HepG2 (cell line): ENCODE results near the gene NDUFB10. TPM values are rescaled to one million over a fixed set of nuclear protein-coding genes. Genes with fewer than 3 reads are reported as not detected.

Experiments used
- FOSL2 ChIP-seq: sonication (generic); formaldehyde crosslinking; IDR thresholded peaks from 2 replicates; pipeline ENCODE4 v1.4.0; 2020; ENCODE audit warnings: missing genetic modification reagents
- JUN ChIP-seq: sonication (generic); formaldehyde crosslinking; IDR thresholded peaks from 2 replicates; pipeline ENCODE4 v1.4.0; 2020; ENCODE audit warnings: mild to moderate bottlenecking, missing genetic modification reagents
- MTF1 ChIP-seq: sonication (generic); formaldehyde crosslinking; IDR thresholded peaks from 2 replicates; pipeline ENCODE4 v1.5.0; 2020; ENCODE audit warnings: missing genetic modification reagents
- PCBP2 ChIP-seq: fragments of 200-400 bp; formaldehyde crosslinking; optimal IDR thresholded peaks from 2 replicates; pipeline ENCODE3; 2018; ENCODE audit warnings: low read length, low read depth; ENCODE audit not compliant: poor library complexity, severe bottlenecking
- PPARG ChIP-seq: conservative IDR thresholded peaks from 2 replicates; pipeline ENCODE4 v1.6.1; 2016; ENCODE audit warnings: missing biosample characterization, missing genetic modification reagents
- REXO4 ChIP-seq: sonication (generic); formaldehyde crosslinking; IDR thresholded peaks from 2 replicates; pipeline ENCODE4 v1.8.0; 2022; ENCODE audit warnings: missing genetic modification reagents, mild to moderate bottlenecking, borderline replicate concordance
- RORA ChIP-seq: sonication (generic); formaldehyde crosslinking; IDR thresholded peaks from 2 replicates; pipeline ENCODE4 v1.5.0; 2020; ENCODE audit warnings: mild to moderate bottlenecking, missing genetic modification reagents, moderate library complexity
- SETDB1 ChIP-seq: sonication (generic); formaldehyde crosslinking; IDR thresholded peaks from 2 replicates; pipeline ENCODE4 v1.5.1; 2020; ENCODE audit warnings: missing genetic modification reagents, mild to moderate bottlenecking, borderline replicate concordance
- TOE1 ChIP-seq: sonication (generic); formaldehyde crosslinking; IDR thresholded peaks from 2 replicates; pipeline ENCODE4 v1.4.0; 2020; ENCODE audit warnings: mild to moderate bottlenecking, missing genetic modification reagents
- XBP1 ChIP-seq: sonication (generic); formaldehyde crosslinking; IDR thresholded peaks from 2 replicates; pipeline ENCODE4 v1.5.0; 2020; ENCODE audit warnings: missing genetic modification reagents
- ZNF367 ChIP-seq: sonication (generic); formaldehyde crosslinking; IDR thresholded peaks from 2 replicates; pipeline ENCODE4 v1.4.0; 2020; ENCODE audit warnings: missing genetic modification reagents, borderline replicate concordance
- ZNF44 ChIP-seq: sonication (generic); formaldehyde crosslinking; IDR thresholded peaks from 2 replicates; pipeline ENCODE4 v1.5.1; 2020; ENCODE audit warnings: mild to moderate bottlenecking, missing genetic modification reagents
- ZNF563 ChIP-seq: sonication (generic); formaldehyde crosslinking; IDR thresholded peaks from 2 replicates; pipeline ENCODE4 v1.8.0; 2022; ENCODE audit warnings: mild to moderate bottlenecking, moderate library complexity, missing genetic modification reagents
- polyA plus RNA-seq, 8 experiments: library from polyadenylated mRNA; depleted of rRNA in 3 of 8; stranded (reverse) in 7 of 8; unstranded in 1 of 8; fragments of >200 nt; fragmentation: Illumina TruSeq in 4 of 8; extraction: Trizol in 4 of 8; gene quantifications; 2 replicates each; pipeline versions ENCODE4 v1.2.1 to v1.2.3, GENCODE V29; 2011 to 2016; ENCODE audit warnings: low read depth in 4 of 8, missing spikeins in 1 of 8, mixed read lengths in 1 of 8; ENCODE audit not compliant: insufficient read depth in 1 of 8
- total RNA-seq, 5 experiments: library from RNA; depleted of rRNA; stranded (reverse); fragments of >200 nt; fragmentation: Illumina TruSeq; extraction: Trizol; gene quantifications; 2 replicates each; pipeline ENCODE4 v1.2.3, GENCODE V29; 2016; ENCODE audit warnings: low read depth in 1 of 5
- TF ChIP-seq, protein P1 (sequence below): sonication (generic); formaldehyde crosslinking; IDR thresholded peaks from 2 replicates; pipeline ENCODE4 v1.4.0; 2020; ENCODE audit warnings: missing genetic modification reagents; ENCODE audit errors: not compliant biosample characterization
- TF ChIP-seq, protein P2 (sequence below): sonication (generic); formaldehyde crosslinking; IDR thresholded peaks from 2 replicates; pipeline ENCODE4 v1.5.0; 2020; ENCODE audit warnings: missing genetic modification reagents
- TF ChIP-seq, protein P3 (sequence below): sonication (generic); formaldehyde crosslinking; IDR thresholded peaks from 2 replicates; pipeline ENCODE4 v1.4.0; 2020; ENCODE audit warnings: mild to moderate bottlenecking, missing genetic modification reagents
- TF ChIP-seq, protein P4 (sequence below): sonication (generic); formaldehyde crosslinking; IDR thresholded peaks from 2 replicates; pipeline ENCODE4 v1.5.1; 2020; ENCODE audit warnings: missing genetic modification reagents, mild to moderate bottlenecking, borderline replicate concordance
- TF ChIP-seq, protein P5 (sequence below): sonication (generic); formaldehyde crosslinking; IDR thresholded peaks from 2 replicates; pipeline ENCODE4 v1.4.0; 2020; ENCODE audit warnings: low read depth, mild to moderate bottlenecking, missing genetic modification reagents
- TF ChIP-seq, protein P6 (sequence below): sonication (generic); formaldehyde crosslinking; conservative IDR thresholded peaks from 2 replicates; pipeline ENCODE4 v1.4.0; 2020; ENCODE audit warnings: missing genetic modification reagents

The NDUFB10 gene
- total and polyA plus RNA-seq, 2 of the 13 experiments (the other 11 are each of a cell fraction or from before 2014, with no cell fraction given) = 68.6 to 157 TPM

DNA sequence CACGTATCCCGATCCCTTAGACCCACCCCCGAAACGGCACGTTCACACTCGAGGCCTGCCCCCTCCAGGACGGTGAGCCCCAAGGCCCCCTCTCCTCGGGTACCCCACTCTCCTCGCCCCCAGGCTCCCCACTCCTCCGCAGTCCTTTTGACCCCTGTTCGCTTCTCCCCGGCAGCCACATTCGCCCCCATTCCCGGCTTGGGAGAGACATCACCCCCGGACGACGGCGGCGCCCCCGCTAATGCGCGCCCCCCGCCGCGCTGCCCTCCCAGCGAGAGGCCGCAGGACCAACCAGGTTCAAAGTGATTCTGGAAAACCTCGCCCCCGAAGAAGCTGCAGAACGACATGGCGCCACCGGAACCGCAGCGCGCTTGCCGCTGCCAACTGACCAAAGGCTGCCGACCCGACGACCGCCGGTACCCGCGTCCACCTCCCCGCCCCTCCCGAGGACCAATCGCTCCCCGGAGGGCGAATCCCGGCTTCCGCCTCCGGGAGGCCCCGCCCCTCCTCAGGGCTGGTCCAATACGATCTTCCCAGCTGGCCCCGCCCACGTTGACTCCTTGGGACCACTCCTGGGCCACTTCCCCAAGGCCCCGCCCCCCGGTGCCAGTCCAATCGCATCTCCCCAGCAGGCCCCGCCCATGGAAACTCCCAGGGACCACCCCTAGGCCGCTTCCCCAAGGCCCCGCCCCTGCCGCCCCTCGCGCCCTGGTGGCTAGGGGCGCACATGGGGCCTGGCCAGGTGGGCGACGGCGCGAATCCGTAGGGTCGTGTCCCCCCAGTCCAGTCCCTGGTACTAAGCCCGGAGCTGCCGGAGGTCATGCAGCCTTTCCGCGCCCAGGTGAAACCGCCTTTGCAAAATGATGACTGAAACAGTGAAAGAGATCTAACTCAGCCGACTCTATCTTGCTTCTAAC lies 16.3 kb upstream of the NDUFB10 start, which contains the start of gene MSRB1 (continued):
- TF ChIP-seq, protein P1, sequence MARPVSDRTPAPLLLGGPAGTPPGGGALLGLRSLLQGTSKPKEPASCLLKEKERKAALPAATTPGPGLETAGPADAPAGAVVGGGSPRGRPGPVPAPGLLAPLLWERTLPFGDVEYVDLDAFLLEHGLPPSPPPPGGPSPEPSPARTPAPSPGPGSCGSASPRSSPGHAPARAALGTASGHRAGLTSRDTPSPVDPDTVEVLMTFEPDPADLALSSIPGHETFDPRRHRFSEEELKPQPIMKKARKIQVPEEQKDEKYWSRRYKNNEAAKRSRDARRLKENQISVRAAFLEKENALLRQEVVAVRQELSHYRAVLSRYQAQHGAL (CRISPR knock-in tag) = no peak
- TF ChIP-seq JUN (CRISPR knock-in tag) = no peak; the same call in 1 of the 2 replicates
- TF ChIP-seq, protein P2, sequence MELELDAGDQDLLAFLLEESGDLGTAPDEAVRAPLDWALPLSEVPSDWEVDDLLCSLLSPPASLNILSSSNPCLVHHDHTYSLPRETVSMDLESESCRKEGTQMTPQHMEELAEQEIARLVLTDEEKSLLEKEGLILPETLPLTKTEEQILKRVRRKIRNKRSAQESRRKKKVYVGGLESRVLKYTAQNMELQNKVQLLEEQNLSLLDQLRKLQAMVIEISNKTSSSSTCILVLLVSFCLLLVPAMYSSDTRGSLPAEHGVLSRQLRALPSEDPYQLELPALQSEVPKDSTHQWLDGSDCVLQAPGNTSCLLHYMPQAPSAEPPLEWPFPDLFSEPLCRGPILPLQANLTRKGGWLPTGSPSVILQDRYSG (CRISPR knock-in tag) = no peak
- TF ChIP-seq ZNF367 (CRISPR knock-in tag) = no peak
- 0 out of 2 replicates have a peak, but pooled peaks have one; percentile 70 for TF ChIP-seq REXO4 (CRISPR knock-in tag)
- TF ChIP-seq, protein P3, sequence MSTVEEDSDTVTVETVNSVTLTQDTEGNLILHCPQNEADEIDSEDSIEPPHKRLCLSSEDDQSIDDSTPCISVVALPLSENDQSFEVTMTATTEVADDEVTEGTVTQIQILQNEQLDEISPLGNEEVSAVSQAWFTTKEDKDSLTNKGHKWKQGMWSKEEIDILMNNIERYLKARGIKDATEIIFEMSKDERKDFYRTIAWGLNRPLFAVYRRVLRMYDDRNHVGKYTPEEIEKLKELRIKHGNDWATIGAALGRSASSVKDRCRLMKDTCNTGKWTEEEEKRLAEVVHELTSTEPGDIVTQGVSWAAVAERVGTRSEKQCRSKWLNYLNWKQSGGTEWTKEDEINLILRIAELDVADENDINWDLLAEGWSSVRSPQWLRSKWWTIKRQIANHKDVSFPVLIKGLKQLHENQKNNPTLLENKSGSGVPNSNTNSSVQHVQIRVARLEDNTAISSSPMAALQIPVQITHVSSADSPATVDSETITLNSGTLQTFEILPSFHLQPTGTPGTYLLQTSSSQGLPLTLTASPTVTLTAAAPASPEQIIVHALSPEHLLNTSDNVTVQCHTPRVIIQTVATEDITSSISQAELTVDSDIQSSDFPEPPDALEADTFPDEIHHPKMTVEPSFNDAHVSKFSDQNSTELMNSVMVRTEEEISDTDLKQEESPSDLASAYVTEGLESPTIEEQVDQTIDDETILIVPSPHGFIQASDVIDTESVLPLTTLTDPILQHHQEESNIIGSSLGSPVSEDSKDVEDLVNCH (CRISPR knock-in tag) = peak; percentile 34; the same call in 1 of the 2 replicates
- TF ChIP-seq FOSL2 (CRISPR knock-in tag) = peak; percentile 28; the same call in 1 of the 2 replicates
- TF ChIP-seq, protein P4, sequence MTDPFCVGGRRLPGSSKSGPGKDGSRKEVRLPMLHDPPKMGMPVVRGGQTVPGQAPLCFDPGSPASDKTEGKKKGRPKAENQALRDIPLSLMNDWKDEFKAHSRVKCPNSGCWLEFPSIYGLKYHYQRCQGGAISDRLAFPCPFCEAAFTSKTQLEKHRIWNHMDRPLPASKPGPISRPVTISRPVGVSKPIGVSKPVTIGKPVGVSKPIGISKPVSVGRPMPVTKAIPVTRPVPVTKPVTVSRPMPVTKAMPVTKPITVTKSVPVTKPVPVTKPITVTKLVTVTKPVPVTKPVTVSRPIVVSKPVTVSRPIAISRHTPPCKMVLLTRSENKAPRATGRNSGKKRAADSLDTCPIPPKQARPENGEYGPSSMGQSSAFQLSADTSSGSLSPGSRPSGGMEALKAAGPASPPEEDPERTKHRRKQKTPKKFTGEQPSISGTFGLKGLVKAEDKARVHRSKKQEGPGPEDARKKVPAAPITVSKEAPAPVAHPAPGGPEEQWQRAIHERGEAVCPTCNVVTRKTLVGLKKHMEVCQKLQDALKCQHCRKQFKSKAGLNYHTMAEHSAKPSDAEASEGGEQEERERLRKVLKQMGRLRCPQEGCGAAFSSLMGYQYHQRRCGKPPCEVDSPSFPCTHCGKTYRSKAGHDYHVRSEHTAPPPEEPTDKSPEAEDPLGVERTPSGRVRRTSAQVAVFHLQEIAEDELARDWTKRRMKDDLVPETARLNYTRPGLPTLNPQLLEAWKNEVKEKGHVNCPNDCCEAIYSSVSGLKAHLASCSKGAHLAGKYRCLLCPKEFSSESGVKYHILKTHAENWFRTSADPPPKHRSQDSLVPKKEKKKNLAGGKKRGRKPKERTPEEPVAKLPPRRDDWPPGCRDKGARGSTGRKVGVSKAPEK = no peak
- TF ChIP-seq ZNF563 = peak; percentile 43
- TF ChIP-seq RORA (CRISPR knock-in tag) = no peak
- TF ChIP-seq, protein P5, sequence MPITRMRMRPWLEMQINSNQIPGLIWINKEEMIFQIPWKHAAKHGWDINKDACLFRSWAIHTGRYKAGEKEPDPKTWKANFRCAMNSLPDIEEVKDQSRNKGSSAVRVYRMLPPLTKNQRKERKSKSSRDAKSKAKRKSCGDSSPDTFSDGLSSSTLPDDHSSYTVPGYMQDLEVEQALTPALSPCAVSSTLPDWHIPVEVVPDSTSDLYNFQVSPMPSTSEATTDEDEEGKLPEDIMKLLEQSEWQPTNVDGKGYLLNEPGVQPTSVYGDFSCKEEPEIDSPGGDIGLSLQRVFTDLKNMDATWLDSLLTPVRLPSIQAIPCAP (CRISPR knock-in tag) = 0 out of 2 replicates have a peak, but pooled peaks have one; percentile 54
- TF ChIP-seq SETDB1 (CRISPR knock-in tag) = no peak
- TF ChIP-seq ZNF44 (CRISPR knock-in tag) = no peak
- no peak for TF ChIP-seq PCBP2
- no peak for TF ChIP-seq TOE1 (CRISPR knock-in tag)
- TF ChIP-seq PPARG = no peak
- no peak for TF ChIP-seq MTF1 (CRISPR knock-in tag)
- TF ChIP-seq XBP1 (CRISPR knock-in tag) = no peak
- TF ChIP-seq, protein P6, sequence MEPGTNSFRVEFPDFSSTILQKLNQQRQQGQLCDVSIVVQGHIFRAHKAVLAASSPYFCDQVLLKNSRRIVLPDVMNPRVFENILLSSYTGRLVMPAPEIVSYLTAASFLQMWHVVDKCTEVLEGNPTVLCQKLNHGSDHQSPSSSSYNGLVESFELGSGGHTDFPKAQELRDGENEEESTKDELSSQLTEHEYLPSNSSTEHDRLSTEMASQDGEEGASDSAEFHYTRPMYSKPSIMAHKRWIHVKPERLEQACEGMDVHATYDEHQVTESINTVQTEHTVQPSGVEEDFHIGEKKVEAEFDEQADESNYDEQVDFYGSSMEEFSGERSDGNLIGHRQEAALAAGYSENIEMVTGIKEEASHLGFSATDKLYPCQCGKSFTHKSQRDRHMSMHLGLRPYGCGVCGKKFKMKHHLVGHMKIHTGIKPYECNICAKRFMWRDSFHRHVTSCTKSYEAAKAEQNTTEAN (CRISPR knock-in tag) = 0 out of 2 replicates have a peak, but pooled peaks have one; percentile 29
